Erythroblast (primary cell): ENCODE results near the gene OR51B2.

Experiments used
- GATA1 ChIP-seq: IDR thresholded peaks from 2 replicates; pipeline ENCODE4 v1.6.1; 2011; ENCODE audit warnings: low read depth, mild to moderate bottlenecking, control low read depth, low read length, moderate library complexity
- POLR2A ChIP-seq: IDR thresholded peaks from 2 replicates; pipeline ENCODE4 v1.6.1; 2011; ENCODE audit warnings: mild to moderate bottlenecking, low read length

DNA sequence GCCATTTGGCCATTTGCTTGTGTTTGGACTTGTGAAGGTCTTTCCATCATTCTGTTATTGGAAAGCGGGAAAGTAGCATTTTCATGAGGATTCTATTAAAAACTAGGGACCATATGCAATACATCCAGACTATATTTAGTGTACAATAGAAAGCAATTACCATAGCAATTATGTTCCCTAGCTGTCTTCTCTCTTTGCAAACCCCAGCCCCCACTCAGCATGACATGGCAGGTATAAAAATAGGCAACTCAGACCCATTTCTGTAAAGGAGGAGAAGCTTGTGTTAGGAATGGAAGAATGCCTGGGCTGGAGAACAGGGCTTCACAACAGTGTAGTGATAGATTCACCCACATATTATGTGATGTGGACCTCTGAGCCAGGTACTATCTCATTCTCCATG lies 39.6 kb upstream of the OR51B2 start:
- TF ChIP-seq POLR2A, result no peak
- TF ChIP-seq GATA1, result no peak
